Activated CD4-positive, alpha-beta T cell treated with anti-CD3 and anti-CD28 coated beads, Interleukin-2, amount 50 U/mL, for 1 hour (primary cell): ENCODE results near the gene VDR.

Experiments used
- DNase-seq: peaks from one replicate; pipeline ENCODE4 v3.0.0-alpha.2; 2020

VDR gene

GRCh38 chr12:47904713-47905709, at the start of gene VDR:
Gene VDR, minus strand, starts transcription at chr12:47904994. Its CDS starts 25,881 bp downstream, at chr12:47879113.
- peak; percentile 65 for DNase-seq

DNA sequence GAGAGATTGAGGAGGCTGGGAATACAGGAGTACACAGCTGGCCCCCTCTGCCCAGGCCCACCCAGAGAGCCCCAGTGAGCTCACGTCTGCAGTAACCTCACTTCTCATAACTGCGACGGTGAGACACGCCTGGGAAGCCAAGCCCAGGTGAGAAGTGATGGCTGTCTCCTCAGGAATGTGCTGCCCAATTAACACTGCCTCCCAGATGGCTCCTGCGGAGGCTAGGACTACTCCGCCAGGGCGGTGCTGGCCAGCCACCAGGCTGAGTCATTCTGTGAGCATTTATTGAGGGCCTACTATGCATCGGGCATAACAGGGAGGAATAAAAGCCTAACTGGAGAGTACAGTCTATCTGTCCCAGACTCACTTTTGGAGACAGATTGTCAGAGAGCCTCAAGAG, 49.3 kb upstream of the VDR start:
- no peak for DNase-seq

DNA sequence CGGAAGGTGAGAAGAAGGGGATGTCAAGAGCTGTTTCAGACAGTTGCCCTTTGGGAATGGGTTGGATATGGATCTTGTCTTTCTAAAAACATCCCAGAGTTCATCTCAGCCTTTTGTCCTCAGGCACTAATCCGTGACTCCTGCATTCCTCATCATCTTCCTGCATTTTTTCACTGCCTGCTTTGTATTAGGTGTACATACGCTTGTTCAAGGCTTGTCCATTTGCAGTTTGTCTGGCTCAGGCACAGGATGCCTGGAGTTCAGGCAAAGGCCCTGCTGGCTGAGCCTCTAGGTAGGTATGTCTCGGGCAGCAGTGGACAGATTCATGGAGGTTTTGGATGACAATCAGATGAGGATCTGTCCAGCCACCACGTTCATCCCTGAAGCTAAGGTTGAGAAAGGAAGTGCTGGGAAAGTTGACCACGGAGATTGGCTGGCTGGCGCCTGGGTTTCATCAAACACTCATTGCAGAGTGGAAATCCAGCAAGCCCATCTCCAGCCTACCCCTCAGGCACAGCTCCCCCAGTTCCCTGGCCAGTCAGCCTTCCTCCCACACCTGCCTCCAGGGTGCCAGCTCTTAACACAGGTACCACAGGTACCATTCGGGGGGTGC, 46.2 kb upstream of the VDR start:
- no peak for DNase-seq

GRCh38 chr12:47949441-47950341, 44.9 kb upstream of the VDR start:
- peak; percentile 49 for DNase-seq

DNA sequence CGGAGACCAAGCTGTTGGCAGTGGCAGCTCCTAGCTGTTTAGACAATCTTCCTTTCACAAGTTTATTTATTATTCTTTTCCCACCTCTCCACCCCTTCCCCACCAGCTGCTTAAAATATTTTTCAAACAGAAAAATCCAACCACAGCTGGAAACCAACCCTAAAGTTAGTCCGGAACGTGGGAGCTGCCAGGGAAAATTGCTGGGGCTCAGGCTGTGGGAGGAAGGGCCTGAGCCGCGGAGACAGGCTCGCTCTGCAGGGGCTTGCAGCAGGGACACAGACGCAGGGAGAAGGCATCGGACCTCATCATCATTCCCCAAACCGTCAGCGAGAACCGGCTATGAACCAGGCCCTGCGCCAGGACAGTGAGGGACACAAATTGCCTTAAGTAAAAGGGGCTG, 42.5 kb upstream of the VDR start:
- no peak for DNase-seq

DNA sequence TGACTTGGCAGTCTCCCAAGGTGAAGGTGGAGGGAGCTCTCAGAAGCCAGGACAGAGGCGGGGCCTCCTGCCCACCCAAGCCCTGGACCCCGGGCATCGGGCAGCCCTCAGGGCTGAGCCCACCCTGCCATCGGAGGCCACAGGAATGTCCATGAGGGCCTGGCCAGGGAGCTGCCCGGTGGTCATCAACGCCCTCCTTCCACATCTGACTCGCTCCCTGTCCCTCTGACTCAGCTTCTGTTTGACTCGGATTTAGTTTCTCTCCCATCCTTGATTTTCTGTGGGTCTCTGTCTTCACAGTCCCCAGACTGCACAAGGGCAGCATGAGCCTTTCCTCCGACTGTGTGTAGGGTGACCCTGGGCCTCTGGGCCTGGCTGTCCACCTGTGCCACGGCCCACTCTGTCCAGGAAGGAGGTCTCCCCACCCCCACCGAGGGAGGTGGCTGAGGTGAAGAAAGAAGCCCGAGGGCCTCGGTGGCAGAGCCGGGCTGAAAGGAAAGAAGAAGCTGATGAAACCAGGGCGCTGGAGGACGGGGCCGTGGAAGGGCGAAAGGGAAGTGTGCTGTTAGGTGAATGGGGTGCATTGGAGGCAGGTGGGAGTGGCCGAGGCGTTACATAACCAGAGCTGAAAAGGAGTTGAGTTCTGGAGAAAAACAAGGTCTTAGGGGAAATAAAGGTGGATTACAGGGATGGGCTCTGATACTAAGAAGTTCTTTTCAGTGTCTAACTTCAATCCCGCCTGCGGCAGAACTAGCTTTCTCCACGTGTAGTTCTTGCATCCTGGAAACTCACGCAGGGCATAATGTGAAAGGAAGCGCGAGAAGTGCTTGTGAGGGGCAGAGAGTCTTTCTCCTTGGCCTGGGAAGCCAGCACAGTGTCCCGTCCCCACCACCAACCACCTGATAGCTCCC, 41.9 kb upstream of the VDR start:
- no peak for DNase-seq

DNA sequence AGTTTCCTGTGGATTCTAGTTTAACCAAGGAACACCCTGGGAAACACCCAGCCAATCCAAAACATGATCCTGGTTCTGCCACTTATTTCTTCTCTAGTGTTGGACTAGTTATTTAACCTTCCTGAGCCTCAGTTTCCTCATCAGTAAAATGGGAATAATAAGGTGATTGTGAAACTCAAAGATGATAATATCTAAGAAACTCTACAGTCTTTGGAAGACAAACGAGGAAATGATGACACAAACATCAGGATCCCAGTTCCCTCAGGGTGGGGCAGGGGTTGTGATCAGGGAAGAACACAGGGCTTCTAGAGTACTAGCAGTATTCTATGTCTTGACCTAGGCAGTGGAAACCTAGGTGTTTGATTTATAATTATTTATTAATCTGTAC, 40.5 kb upstream of the VDR start:
- no peak for DNase-seq

DNA sequence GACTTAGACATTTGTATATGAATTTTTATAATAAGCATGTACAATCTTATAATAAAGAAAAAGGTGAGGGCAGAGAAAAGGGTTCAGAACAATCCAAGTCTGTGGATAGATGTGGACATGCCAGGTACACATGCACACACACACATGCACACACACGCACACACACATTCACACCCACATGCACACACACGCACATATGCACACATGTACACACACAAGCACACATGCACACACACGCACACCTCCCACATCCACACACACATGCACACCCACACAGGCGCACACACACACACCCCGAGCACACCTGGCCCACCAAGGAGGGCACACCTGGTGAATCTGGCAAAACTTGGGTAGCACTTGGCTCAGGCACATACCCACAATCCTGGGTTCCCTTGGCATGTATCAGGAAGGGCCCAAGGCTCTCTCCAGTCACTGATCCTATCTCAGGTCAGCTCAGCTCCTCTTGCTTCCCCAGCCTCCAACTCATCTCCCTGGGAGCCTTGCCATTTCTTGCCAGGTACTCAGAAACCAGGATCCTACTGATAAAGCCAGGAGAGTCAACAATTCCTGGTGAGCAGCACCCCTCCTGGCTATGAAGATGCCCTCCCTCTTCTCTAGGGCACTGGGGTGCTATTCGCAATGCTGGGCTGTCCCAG, 40.0 kb upstream of the VDR start:
- no peak for DNase-seq

- no peak for DNase-seq
These were observed 39.0 kb upstream of the VDR start for GRCh38 chr12:47943623-47944340.

DNA sequence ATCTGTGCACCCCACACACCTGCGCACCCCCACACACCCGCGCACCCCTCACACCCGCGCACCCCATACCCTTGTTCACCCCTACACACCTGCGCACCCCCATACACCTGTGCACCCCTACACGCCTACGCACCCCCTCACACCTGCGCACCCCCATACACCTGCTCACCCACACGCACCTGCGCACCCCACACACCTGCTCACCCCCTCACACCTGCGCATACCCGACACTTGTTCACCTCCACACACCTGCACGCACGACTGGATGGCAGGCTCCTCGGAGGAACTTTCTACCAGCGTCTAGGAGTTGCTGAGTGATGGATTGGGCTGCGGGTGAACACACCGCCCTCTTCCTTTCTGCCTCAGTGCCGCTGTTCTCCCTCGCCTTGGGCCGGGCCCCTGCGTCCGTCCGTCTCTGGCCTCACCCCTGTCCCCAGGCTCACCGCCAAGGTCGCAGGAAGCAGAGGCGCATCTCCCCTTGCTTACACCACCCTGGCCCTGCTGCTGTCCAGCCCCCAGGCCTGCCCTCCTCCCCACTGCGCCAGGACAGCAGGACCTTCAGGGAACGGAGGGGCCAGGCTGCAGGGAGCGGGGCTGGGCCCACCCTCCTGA, 37.9 kb upstream of the VDR start:
- no peak for DNase-seq

- DNase-seq: peak; percentile 50
These were observed 37.2 kb upstream of the VDR start for GRCh38 chr12:47941871-47942613.

DNA sequence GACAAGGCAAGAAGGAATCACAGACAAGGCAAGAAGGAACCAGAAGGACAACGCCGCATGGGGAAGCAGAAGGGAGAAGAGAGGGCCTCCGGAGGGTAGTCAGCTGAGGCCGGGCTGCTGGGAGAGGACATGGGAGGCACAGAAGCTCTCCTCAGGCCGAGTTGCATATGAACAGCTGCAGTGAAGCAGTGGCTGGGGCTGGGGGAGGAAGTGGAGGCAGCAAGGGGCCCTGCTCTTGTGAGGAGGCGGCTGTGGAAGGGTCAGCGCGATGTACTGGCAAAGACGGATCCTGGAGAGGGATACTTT, 36.6 kb upstream of the VDR start:
- DNase-seq: no peak

DNA sequence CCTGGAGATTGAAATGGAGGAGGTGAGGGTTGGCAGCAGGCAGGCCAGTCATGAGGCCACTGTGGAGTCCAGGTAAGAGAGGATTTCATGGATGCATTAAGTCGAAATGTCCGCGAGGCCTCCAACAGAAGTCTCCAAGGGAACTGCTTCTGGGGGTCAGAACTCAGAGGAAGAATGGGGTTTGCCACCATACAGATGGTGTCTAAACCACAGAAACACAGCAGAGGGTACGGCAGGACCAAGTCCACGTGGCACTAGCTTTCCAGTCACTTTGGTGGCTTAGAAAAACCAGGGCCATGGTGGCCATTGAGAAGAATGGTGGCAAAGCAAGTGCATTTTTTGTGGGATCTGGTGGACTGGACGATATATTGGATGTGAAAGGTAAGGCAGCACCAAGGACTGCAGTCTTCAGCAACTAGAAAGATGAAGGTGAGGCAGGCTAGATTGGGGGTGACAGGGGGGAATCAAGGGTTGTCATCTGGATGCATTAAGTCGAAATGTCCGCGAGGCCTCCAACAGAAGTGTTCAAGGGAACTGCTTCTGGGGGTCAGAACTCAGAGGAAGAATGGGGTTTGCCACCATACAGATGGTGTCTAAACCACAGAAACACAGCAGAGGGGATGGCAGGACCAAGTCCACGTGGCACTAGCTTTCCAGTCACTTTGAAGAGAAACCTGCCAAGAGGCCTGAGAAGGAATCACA, 36.1 kb upstream of the VDR start:
- no peak for DNase-seq

DNA sequence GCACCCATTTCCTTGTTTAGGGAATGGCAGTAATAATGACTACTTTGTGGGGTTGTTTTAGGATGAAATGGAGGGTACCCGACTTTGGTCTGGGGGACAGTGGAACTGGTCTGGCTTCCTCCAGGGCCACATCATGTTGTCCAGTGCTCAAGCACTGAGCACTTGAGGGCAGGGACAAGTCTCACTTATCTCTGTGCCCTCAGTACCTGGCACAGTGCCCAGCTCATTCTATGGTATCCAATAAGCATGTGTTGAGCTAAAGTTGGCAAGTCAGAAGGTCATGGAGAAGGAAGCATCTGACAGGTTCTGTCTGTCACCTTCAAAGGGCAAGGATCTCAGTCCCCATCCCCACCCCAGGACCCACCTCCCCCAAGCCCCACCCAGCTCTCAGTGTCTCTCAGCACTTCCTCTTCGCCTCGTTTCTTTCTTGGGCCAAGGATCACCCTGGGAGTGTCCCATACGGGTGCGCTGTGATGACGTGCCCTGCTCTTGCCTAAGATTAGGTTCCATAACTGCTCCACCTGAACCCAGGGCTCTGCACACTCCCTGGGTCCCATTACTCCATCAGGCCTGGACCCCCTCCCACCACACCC, 34.3 kb upstream of the VDR start:
- DNase-seq: no peak

DNA sequence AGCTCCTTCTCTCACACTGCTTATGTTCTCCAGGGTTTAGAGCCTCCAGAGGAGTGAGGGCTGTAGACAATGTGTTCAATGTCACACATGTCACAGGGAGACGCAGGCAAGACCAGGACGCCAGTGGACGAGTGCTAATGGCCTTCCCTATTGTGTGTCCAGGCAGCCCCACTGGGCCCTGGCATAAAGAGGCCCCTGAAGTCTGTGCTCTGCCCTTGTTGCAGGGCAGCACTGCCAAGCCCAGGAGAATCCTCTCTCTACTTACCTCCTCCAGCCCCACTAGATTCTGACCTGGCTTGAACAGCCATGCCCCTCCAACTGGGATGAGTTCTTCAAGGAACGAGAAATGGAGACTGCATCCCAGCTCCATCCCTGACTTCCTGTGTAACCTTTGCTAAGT, 33.8 kb upstream of the VDR start:
- DNase-seq: no peak

- no peak for DNase-seq
These were observed 33.3 kb upstream of the VDR start for GRCh38 chr12:47938093-47938492.

- DNase-seq: no peak
These were observed 30.4 kb upstream of the VDR start for GRCh38 chr12:47935184-47935583.

GRCh38 chr12:47931187-47931586, 26.4 kb upstream of the VDR start:
- DNase-seq: no peak

DNA sequence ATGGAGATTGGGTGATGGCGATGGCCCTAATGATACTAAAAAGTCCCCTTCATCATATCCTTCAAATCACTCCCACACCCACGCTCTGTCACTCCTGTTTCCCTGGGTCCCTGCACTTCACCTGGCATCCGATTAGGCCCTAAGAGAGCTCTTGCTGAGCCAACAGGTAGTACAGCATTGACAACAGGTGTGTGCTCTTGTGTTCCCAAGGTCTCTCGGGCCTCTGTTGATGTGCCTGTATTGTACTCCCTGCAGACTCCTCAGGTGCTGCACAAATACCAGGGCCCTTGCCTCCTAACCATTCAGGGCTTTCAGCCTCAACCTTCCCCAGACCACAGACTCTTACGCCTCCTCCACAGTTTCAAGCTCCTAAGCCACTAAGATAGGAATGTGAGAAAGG, 25.8 kb upstream of the VDR start:
- DNase-seq: no peak
